Activated CD4-positive, alpha-beta T cell treated with anti-CD3 and anti-CD28 coated beads, Interleukin-2, Interleukin-4, amounts not matched to agents 100 ng/mL and 50 ng/mL, durations not matched to agents 16 hours and 8 hours (primary cell): Measurements from ENCODE around the gene CD274.

Experiments used
- DNase-seq: peaks from one replicate; pipeline ENCODE4 v3.0.0-alpha.2; 2020; ENCODE audit warnings: low spot score

Gene CD274

GRCh38 chr9:5500441-5501235 lies 50.3 kb downstream of the CD274 start:
- no peak for DNase-seq

DNA sequence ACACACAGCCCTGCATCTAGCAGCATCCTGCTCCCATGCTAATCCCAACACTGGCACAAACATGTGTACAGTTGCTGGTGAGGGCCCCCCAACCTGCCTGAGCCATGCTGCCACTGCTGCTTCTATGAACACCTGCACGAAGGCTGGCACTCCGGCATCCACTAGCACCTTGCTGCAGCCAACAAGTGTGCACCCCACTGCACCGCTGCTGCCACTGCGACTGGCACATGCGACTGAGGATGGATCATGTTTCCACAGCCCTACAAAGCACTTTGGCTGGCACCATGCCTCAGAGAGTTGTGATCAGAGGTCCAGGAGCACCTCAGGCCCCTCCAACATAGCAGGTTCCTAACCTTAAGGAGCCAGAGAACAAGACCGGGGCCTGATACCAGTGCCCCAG lies 52.2 kb downstream of the CD274 start:
- no peak for DNase-seq

- no peak for DNase-seq
Observed at GRCh38 chr9:5509573-5509972, 59.2 kb downstream of the CD274 start.

DNA sequence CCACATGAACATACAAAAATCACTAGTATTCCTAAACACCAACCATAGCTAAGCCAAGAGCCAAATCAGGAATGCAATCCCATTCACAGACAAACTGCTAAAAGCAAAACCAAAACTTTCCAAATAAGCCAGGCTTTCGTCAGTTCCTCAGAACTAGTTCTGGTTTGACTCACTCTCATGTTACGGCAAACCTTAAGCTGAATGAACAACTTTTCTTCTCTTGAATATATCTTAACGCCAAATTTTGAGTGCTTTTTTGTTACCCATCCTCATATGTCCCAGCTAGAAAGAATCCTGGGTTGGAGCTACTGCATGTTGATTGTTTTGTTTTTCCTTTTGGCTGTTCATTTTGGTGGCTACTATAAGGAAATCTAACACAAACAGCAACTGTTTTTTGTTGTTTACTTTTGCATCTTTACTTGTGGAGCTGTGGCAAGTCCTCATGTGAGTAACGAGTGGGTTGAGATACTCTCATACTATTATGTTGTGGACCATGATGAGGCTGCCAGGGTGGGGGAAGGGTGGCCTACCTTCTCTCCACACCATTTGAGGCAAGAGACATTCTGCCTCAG lies 60.1 kb downstream of the CD274 start, which contains the start of gene PDCD1LG2:
TSS of gene PDCD1LG2 (plus strand) at position 172 of the 572 bp plus-strand sequence. CDS start 12,016 bp downstream, outside the sequence.
- peak; percentile 76 for DNase-seq

DNA sequence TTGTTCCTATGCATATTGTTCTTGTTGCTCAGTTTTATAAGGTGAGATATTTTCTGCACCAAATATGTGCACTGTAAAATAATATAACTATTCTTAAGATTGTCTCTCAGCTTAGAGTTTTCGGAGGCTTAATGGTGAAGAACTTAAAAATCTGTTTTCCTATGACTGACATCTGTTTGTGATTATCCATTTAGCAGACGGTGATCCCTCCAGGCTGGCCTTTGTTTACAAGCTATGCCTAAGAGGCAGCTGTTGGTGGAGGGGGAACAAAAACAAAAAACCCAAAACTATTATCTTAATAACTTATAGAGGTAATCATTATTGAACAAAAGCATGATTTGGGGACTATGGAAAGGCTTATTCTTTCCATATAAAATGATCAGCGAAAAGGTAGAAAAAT lies 60.6 kb downstream of the CD274 start:
- no peak for DNase-seq

DNA sequence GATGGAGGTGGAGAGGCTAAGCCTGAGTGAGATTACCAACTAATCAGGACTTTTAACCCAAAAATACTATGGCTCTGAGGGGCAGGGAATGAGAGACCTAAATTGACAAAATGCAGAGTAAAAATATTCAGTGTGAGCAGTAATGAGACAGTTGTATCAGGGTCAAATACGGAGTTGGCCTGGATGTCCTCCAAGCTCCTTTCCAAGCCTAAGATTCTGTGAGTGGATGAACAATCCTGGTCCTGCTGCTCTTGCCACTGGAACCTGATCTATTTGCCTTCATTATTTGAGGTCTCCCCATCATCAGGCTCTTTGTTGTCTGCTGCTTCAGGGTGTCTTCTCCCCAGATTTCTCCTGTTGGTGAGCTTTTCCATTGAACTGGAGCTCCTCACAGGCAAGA lies 61.1 kb downstream of the CD274 start:
- DNase-seq = no peak

DNA sequence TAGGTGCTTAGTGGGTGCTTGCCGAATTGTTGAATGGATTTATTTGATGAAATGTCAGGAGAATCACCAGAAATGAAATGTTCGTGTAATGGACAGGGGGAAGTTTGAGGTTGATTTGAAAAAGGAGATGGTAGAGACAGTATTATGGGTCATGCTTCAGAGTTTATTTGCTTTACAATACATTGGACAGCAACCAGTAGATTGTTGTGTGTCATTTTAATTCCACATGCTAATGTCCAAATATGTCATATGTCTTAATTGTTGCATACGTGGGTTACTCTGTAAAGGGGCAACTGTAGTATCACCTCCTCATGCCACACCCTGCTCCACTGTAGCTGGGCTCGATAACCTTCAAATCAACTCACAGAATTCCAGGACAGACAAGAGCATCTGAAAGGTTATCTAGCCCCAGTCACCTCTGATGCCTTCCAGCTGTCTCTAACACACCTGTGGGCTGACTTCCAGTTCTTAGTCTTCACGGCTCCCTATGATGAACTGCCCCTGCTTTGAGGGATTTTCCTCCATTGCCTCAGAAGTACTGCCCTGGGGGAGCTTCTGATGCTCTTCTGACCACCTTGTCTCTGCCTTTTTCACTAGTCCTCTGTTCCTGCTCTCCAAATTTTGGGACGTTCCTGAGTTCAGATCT lies 61.7 kb downstream of the CD274 start:
- DNase-seq = no peak

DNA sequence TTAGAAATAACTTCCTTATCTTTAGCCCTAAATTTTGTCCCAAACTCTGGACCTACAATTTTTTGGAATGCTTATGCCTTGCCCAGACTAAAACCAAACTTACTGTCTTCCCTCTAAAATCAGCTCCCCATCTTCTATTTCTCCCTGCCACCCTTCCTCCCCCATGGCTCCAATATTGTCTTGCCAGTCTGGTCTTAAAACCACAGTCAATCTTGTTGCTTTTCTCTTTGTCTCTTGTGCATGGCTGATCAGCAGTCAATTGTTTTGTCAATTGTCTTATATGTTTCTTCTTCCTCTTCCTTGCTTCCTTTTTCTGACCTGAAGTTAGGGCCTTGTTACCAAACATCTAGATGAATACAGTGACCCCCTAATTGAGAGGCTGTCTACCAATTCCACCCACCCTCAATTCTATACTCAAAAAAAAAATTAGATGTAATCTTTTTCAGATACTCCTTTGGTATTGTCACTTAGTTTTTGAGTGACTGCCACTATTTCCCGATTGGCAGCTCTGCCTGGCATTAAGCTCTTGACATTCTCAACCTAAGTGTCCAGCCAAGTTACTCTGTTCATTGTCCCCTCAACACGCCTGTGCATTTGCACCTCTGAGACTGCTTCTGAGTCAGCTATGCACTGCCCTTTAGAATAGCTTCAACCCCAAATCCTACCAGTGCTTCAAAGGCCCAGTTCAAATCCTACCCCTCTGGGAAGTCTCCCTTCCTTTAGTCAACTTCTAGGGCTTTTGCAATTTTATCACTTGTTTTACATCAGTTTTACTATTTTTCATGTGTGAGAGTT lies 62.5 kb downstream of the CD274 start:
- DNase-seq = no peak

GRCh38 chr9:5513966-5514616 lies 63.7 kb downstream of the CD274 start:
- DNase-seq = no peak

GRCh38 chr9:5514617-5515260 lies 64.4 kb downstream of the CD274 start:
- DNase-seq = no peak

- DNase-seq = no peak
Observed at GRCh38 chr9:5515261-5515650, 64.9 kb downstream of the CD274 start.

DNA sequence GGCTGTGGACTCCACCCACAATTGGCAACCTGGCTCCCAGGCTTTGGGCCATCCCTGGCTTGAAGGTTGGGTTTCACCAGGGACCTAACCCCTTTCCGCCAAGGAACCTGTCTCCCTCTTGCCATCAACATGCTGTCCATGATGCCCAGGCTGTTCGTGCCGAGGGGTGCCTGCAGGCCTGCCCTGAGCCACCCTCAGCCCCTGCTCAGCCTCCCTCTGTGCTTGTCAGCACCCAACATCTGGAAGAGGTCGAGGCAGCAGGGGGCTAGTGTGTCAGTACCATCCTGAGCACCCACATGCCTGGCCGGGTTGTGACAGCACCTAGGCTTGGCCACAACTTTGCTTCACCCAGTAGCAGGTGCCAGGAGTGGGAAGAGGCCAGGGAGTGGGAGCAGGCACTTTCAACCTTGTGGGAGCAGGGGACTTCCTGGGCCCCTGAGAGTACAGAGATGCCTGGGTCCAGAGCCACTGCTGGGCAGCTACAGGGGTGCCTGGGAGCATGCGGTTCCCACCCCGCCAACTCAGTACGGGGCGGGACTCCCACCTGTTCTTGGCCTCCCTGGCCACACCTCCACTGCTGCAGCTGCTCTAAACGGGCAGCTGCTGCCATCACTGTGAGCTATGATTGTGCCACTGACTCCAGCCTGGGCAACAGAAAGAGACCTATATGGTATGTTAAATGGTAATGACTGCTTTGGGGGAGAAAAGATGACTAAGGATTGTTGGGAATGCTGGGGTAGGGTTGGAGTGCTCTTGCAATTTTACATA lies 66.3 kb downstream of the CD274 start:
- no peak for DNase-seq

DNA sequence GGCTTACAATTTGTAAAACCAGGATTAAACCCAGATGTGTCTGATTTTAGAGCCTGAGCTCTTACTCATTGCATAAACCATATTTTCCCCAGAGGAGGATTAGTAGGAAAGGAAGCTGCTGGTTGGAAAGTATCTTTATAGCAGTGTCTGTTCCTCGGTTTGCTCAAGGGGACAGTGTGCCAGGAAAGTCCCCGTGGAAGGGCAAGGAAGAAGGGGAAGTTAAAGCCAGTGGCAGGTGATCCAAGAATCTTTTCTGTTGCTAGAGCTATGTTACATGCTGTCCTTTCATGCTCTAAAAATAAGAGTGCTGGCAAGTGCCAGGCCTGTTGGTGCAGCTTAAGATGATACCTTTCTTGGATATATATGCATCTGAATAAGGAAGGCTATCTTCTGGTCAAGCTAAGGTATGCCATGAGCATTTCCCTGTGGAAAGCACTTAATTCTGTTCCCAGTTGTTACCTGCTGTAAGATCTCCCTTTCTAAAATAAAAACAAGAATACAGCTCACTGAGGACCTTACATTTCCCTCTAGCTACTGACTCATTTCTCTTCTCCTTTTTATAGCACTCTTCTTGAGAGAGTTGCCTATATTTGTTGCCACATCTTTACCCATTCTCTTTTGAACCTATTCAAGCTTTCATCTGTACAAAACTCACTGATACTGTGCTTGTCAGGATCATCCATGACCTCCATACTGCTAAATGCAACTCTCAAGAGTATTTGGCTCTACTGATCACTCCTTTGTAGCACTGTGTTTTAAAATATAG lies 68.0 kb downstream of the CD274 start:
- DNase-seq = peak; percentile 49

- DNase-seq = peak; percentile 38
Observed at GRCh38 chr9:5518937-5519319, 68.6 kb downstream of the CD274 start.
